Measurements from ENCODE around the gene SLC48A1.
A peak's percentile ranks its signal among the peaks of the same experiment; 100 is the strongest.

SLC48A1 gene

GRCh38 chr12:47771304-47771703 is 1.7 kb upstream of the SLC48A1 start:
- in situ Hi-C loops (cut with MboI; ENCODE audit: low pct_unique_long_range_greater_than_20kb, low sequenced_read_pairs): no loop called here
- no peak for DNase-seq

GRCh38 chr12:47772094-47772660 is 861 bp upstream of the SLC48A1 start:
- DNase-seq: no peak
- in situ Hi-C loops (cut with MboI; ENCODE audit: low pct_unique_long_range_greater_than_20kb, low sequenced_read_pairs): no loop called here

- in situ Hi-C loops (cut with MboI; ENCODE audit: low pct_unique_long_range_greater_than_20kb, low sequenced_read_pairs): no loop called here
- DNase-seq: no peak
Observed at GRCh38 chr12:47772738-47773061, 338 bp upstream of the SLC48A1 start.

GRCh38 chr12:47773858-47774580 is 981 bp downstream of the SLC48A1 start:
- in situ Hi-C loops (cut with MboI; ENCODE audit: low pct_unique_long_range_greater_than_20kb, low sequenced_read_pairs): no loop called here
- no peak for DNase-seq

- in situ Hi-C loops (cut with MboI; ENCODE audit: low pct_unique_long_range_greater_than_20kb, low sequenced_read_pairs): loop anchor here (5.0 kb wide), 1 partner anchor 32 kb away; no protein-coding TSS in a partner anchor
- no peak for DNase-seq
Observed at GRCh38 chr12:47774663-47775062, 1.6 kb downstream of the SLC48A1 start.

GRCh38 chr12:47775100-47775911 is 2.3 kb downstream of the SLC48A1 start:
- in situ Hi-C loops (cut with MboI; ENCODE audit: low pct_unique_long_range_greater_than_20kb, low sequenced_read_pairs): loop anchor here (5.0 kb wide), 1 partner anchor 33 kb away; no protein-coding TSS in a partner anchor
- DNase-seq: peak; percentile 86

GRCh38 chr12:47776471-47777143 is 3.6 kb downstream of the SLC48A1 start:
- in situ Hi-C loops (cut with MboI; ENCODE audit: low pct_unique_long_range_greater_than_20kb, low sequenced_read_pairs): loop anchor here (5.0 kb wide), 1 partner anchor 34 kb away; no protein-coding TSS in a partner anchor
- no peak for DNase-seq

- in situ Hi-C loops (cut with MboI; ENCODE audit: low pct_unique_long_range_greater_than_20kb, low sequenced_read_pairs): loop anchor here (5.0 kb wide), 1 partner anchor 35 kb away; no protein-coding TSS in a partner anchor
- DNase-seq: no peak
Observed at GRCh38 chr12:47777151-47777550, 4.1 kb downstream of the SLC48A1 start.

GRCh38 chr12:47777741-47778558 is 4.9 kb downstream of the SLC48A1 start:
- in situ Hi-C loops (cut with MboI; ENCODE audit: low pct_unique_long_range_greater_than_20kb, low sequenced_read_pairs): loop anchor here (5.0 kb wide), 1 partner anchor 36 kb away; no protein-coding TSS in a partner anchor
- DNase-seq: peak; percentile 90

GRCh38 chr12:47778881-47779280 is 5.8 kb downstream of the SLC48A1 start:
- no peak for DNase-seq
- in situ Hi-C loops (cut with MboI; ENCODE audit: low pct_unique_long_range_greater_than_20kb, low sequenced_read_pairs): loop anchor here (5.0 kb wide), 1 partner anchor 37 kb away; no protein-coding TSS in a partner anchor

- in situ Hi-C loops (cut with MboI; ENCODE audit: low pct_unique_long_range_greater_than_20kb, low sequenced_read_pairs): loop anchor here (5.0 kb wide), 1 partner anchor 37 kb away; no protein-coding TSS in a partner anchor
- peak; percentile 90 for DNase-seq
Observed at GRCh38 chr12:47779301-47779942, 6.4 kb downstream of the SLC48A1 start.

GRCh38 chr12:47779943-47780504 is 7.0 kb downstream of the SLC48A1 start:
- in situ Hi-C loops (cut with MboI; ENCODE audit: low pct_unique_long_range_greater_than_20kb, low sequenced_read_pairs): loop anchor here (5.0 to 10.0 kb wide), 2 partner anchors 38 to 55 kb away; no protein-coding TSS in a partner anchor
- no peak for DNase-seq

- no peak for DNase-seq
- in situ Hi-C loops (cut with MboI; ENCODE audit: low pct_unique_long_range_greater_than_20kb, low sequenced_read_pairs): loop anchor here (10.0 kb wide), 1 partner anchor 53 kb away; no protein-coding TSS in a partner anchor
Observed at GRCh38 chr12:47781479-47782371, 8.7 kb downstream of the SLC48A1 start.

GRCh38 chr12:47782372-47782770 is 9.3 kb downstream of the SLC48A1 start:
- in situ Hi-C loops (cut with MboI; ENCODE audit: low pct_unique_long_range_greater_than_20kb, low sequenced_read_pairs): loop anchor here (10.0 kb wide), 1 partner anchor 52 kb away; no protein-coding TSS in a partner anchor

GRCh38 chr12:47783024-47783755 is 10.2 kb downstream of the SLC48A1 start:
- in situ Hi-C loops (cut with MboI; ENCODE audit: low pct_unique_long_range_greater_than_20kb, low sequenced_read_pairs): loop anchor here (10.0 kb wide), 1 partner anchor 52 kb away; no protein-coding TSS in a partner anchor
- no peak for DNase-seq

More at GRCh38 chr12:47782372-47782770, 9.3 kb downstream of the SLC48A1 start:
- DNase-seq: no peak
